HTERT RPE-1 (cell line): ENCODE results near the gene LYG1.
"Not testable (repeated sequence)": the region's sequence is repeated elsewhere in the genome, so short reads cannot be mapped to it uniquely, and the experiment has no call there.

ENCODE experiments used
- in situ Hi-C: fragments of 300-500 bp; cut with MboI; formaldehyde crosslinking; loops from 4 replicates; pipeline ENCODE4 v1.14.3; 2020; ENCODE audit warnings: low sequenced_read_pairs

The LYG1 gene

GRCh38 chr2:99301097-99301496, at the start of gene LYG1:
Gene LYG1, minus strand, starts transcription at chr2:99301197. Its CDS starts 5,527 bp downstream, at chr2:99295670.
- in situ Hi-C loops, result not testable (repeated sequence)

- in situ Hi-C loops, result no loop called here
Observed at GRCh38 chr2:99350194-99350593, 49.2 kb upstream of the LYG1 start.

GRCh38 chr2:99348173-99348572, 47.2 kb upstream of the LYG1 start:
- in situ Hi-C loops, result no loop called here

DNA sequence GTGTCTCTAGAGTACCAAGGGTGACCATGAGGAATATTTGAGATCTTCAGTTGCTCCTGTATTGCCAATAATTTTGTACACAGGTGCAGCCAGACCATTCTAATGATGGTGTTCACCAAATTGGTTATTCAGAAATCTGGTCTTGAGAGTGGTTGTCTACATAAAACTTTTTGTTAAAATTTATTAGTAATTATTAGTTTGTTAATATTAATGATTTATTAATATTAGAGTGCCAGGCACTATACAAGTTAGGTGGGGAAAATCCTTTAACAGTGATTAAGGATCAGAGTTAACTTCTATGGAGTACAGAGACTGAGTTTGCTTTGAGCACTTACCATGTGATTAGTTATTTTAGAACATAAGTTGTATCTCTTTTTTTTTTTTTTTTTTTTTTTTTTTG, 45.2 kb upstream of the LYG1 start:
- in situ Hi-C loops, result no loop called here

DNA sequence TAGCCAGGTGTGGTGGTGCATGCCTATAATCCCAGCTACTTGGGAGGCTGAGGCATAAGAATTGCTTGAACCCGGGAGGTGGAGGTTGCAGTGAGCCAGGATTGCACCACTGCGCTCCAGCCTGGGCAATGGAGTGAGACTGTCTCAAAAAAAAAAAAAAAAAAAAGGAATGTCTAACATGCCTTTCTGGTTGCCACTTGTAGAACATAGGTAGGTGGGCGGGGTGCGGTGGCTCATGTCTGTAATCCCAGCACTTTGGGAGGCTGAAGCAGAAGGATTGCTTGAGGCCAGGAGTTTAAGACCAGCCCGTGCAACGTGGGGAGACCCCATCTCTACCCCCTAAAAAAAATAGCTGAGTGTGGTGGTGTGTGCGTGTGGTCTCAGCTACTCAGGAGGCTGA, 44.4 kb upstream of the LYG1 start:
- in situ Hi-C loops, result not testable (repeated sequence)

DNA sequence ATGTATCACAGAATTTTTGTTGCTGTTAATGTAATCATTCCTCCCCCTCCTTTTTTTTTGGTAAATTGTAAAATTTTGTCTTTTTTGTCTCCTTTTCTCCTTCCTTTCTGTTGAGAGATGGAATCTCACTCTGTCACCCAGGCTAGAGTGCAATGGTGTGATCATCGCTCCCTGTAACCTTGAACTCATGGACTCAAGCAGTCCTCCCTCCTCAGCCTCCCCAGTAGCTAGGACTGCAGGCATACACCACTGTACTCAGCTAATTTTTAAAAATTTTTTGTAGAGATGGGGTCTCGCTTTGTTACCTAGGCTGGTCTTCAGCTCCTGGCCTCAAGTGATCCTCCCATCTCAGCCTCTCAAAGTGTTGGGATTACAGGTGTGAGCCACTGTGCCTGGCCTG, 41.5 kb upstream of the LYG1 start:
- in situ Hi-C loops, result no loop called here

GRCh38 chr2:99340669-99341236, 39.8 kb upstream of the LYG1 start:
- in situ Hi-C loops, result no loop called here

- in situ Hi-C loops, result no loop called here
Observed at GRCh38 chr2:99338029-99338585, 37.1 kb upstream of the LYG1 start.

DNA sequence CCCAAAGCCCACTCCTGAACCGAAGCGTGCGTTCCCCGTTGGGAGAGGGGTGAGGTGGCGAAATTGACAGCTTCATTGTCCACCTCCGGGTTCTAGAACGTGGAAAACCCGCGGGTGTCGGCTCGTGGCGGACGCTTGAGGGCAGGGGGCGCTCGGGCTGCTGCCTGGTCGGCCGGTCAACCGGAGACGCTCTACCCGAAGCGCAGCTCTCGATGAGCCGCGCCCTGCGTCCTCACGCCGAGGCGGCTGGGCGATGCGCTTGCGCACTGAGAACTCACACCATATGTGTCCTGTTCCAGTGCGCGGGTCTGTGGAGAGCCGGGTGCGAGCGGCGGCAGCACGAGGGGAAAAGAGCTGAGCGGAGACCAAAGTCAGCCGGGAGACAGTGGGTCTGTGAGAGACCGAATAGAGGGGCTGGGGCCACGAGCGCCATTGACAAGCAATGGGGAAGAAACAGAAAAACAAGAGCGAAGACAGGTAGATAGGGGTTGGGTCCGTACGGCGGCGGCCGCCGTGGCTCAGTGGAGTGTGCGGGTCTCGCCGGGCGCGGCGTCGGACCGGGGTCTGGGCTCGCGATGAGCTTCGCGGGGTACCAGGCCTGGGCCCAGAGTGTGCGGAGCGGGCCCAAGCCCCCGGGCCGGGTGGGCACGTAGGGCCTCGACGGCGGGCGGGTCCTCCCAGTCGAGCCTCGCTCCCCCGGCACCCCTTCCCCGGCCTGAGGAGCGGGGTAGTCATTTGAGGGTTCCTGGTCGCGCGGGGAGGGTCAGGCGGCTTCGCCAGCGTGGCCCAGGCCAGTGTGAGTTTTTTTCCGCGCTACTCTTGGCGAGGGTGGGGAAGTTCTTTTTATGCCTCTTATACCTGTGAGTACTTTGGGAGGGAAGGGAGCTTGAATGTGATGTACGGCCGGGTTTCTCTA, 36.4 kb upstream of the LYG1 start, which contains the start of gene EIF5B:
Gene EIF5B (plus strand): TSS at position 277 of the 916 bp plus-strand sequence. CDS start 166 bp downstream, at position 443.
- in situ Hi-C loops, result no loop called here

GRCh38 chr2:99336804-99337112, 35.8 kb upstream of the LYG1 start:
- in situ Hi-C loops, result no loop called here

DNA sequence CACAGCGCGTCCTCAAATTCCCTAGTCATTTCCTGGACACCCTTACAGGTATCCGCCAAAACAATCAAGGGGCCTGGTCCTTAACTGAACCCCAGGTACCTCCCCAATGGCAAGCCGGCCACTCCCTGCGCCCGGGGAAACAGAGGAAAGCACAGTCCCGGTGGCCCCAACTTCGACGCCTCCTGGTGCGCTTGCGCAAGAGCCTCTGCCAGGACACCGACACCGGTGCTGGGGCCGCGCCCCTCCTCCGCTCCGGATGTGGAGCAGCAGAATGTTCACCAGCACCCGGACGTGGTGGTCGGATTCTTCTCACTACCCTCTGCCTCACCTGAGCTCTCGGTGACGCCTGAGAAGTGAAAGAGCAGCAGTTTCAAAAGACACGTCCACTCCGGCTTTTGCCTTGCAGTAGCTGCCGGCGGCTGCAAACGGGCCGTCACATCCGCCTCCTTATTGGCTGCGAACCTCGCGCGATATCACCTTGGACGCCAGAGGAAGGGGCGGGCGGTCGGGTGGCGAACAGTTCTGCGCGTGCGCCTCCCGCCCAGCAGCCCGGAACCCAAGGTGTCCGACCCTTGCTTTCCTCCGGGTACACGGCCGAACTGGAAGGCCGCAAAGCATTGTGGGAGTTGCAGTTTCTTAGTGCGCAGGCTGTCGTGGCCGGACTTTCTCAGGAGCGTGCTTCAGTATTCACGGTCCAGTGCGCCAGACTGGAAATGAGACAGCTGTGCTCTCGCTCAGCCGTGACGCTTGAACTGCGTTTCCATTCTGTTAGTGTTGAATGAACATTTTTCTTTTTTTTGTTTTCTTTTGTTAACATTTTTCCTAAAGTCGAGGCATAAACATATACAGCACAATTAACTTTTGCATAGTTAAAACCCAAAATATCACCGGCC, 35.2 kb upstream of the LYG1 start, which contains the start of gene TXNDC9:
Gene TXNDC9 (minus strand): TSS at position 423 of the 893 bp plus-strand sequence. CDS start 3,123 bp downstream, outside the sequence.
- in situ Hi-C loops, result no loop called here

GRCh38 chr2:99325384-99325783, 24.4 kb upstream of the LYG1 start:
- in situ Hi-C loops, result no loop called here

- in situ Hi-C loops, result not testable (repeated sequence)
Observed at GRCh38 chr2:99317873-99318200, 16.8 kb upstream of the LYG1 start.

DNA sequence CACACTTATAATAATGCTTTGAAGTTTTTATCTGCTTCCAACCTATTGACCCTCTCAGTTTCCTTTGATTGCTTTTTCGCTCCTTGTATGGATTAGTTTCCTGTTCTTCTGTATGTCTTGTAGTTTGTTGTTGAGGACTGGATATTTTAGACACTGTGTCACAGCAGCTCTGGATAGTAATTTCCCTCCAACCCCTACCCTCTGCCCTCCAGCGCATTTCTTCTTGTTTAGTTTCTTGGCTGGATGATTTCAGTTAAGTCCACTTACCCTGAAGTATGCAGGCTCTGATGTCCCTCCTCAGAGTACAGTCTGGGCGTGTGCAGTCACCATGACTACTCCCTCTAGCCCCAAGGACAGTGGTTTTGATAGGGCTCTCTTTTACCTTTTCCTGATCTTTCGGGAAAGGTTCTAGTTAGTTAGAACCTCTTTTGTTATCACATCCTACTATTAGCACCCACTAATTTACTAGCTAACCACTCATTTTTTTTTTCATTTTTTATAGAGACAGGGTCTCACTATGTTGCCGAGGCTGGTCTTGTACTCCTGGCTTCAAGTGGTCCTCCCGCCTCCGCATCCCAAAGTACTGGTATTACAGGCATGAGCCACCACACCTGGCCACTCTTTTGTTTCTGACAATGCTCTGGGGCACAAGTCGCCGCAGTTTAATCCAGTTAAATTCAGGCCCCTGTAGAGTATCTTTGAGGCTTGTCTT, 16.3 kb upstream of the LYG1 start:
- in situ Hi-C loops, result no loop called here

DNA sequence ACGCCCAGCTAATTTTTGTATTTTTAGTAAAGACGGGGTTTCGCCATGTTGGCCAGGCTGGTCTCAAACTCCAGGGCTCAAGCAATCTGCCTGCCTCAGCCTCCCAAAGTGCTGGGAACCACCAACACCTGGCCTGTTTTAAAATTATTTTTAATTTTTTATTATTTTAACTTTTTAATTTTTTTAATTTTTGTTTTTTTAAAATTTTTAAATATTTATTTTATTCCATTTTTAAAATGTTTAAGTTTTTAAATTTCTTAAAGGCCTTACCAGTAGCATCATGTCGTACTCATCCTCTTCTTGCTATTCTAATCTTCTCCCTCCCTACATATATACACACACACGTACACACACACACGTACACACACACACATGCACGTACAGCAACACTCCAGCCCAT, 1.4 kb downstream of the LYG1 start:
- in situ Hi-C loops, result no loop called here

DNA sequence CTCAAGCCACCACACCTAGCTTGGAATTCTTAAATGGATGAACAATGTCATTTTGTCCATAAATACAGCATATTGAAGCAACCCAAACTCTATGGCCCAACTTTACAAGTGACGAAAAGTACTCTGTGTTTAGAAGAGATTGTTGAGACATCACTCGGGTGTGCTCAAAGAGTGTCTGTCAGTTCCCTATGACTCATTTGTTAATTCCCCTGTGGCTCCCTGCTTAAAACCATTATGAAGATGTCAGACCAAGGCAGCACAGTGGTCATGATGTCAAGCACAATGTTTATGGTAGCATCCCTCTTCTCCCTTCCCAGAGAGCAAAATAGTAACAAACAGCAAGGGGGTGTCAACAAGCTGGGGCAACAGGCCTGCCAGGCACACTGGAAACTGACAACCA, 3.0 kb downstream of the LYG1 start:
- in situ Hi-C loops, result no loop called here

DNA sequence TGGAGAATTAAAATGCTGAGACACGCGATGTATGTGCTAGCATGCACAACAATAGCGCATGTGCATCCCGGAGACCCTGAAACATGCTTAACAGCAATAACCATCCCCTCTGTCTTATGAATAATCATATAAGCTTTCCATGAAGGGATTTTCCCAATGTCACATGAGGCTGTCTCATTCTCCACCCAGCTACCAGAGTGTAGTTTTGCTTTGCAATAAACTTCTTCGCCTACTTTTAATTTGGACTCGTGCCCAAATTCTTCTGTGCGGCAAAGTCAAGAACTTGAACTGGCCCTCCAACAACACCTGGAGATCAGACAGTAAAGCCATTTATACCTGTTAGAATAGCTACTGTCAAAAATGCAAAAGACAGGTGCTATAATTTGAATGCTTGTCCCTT, 15.5 kb downstream of the LYG1 start:
- in situ Hi-C loops, result no loop called here

- in situ Hi-C loops, result no loop called here
Observed at GRCh38 chr2:99279969-99280695, 20.9 kb downstream of the LYG1 start.

- in situ Hi-C loops, result no loop called here
Observed at GRCh38 chr2:99278793-99279291, 22.2 kb downstream of the LYG1 start.
